Measurements from ENCODE around the gene CCDC89.

The CCDC89 gene

DNA sequence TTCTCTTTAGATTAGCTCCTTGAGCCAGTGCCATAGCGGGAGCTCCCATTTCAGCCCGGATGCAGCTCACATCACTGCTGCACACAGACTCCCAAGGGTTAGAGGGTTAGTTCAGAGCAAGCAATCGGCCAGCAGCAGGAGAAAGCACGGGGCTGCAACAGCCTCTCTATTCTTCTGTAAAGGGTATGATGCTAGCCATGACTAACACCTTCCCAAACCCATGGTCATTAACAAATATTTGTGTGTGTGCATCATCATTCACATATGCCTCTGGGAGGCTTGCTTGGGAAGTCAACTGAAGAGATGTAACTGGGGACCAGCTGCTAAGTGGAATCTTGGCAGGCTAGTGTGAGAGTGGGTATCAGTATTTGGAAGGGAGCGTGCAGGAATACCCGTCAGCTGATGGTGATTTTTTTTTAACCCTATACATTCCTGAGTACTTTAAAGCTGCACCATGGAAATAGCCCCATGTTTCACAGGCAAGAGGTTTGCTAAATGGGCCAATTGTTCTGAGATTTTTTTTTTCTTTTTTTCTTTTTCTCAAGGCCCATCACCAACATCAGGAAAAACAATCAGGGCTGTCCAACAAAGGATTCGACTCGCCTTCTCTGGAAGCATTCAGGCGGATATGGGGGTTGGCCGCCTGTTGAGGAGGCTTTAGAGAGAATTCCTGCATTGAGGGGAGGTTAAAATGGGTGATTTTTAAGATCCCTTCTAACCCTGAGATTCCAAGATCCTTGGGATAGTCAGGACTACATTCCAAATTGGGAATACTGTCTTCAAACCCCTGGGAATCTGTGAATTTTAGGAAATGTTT, 33.2 kb upstream of the CCDC89 start (continued):
- TF ChIP-seq, protein P1, sequence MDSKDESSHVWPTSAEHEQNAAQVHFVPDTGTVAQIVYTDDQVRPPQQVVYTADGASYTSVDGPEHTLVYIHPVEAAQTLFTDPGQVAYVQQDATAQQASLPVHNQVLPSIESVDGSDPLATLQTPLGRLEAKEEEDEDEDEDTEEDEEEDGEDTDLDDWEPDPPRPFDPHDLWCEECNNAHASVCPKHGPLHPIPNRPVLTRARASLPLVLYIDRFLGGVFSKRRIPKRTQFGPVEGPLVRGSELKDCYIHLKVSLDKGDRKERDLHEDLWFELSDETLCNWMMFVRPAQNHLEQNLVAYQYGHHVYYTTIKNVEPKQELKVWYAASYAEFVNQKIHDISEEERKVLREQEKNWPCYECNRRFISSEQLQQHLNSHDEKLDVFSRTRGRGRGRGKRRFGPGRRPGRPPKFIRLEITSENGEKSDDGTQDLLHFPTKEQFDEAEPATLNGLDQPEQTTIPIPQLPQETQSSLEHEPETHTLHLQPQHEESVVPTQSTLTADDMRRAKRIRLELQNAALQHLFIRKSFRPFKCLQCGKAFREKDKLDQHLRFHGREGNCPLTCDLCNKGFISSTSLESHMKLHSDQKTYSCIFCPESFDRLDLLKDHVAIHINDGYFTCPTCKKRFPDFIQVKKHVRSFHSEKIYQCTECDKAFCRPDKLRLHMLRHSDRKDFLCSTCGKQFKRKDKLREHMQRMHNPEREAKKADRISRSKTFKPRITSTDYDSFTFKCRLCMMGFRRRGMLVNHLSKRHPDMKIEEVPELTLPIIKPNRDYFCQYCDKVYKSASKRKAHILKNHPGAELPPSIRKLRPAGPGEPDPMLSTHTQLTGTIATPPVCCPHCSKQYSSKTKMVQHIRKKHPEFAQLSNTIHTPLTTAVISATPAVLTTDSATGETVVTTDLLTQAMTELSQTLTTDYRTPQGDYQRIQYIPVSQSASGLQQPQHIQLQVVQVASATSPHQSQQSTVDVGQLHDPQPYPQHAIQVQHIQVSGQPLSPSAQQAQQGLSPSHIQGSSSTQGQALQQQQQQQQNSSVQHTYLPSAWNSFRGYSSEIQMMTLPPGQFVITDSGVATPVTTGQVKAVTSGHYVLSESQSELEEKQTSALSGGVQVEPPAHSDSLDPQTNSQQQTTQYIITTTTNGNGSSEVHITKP (tag by site-specific recombination; IDR thresholded peaks at IDR 0.05), result peak; percentile 49
- TF ChIP-seq ZNF2 (tag by site-specific recombination; IDR thresholded peaks at IDR 0.05), result no peak
- TF ChIP-seq ZNF473 (tag by site-specific recombination; IDR thresholded peaks at IDR 0.05), result no peak
- TF ChIP-seq YY2 (tag by site-specific recombination; IDR thresholded peaks at IDR 0.05), result no peak
- no peak for TF ChIP-seq ZNF555 (tag by site-specific recombination; conservative IDR thresholded peaks at IDR 0.05)
- no peak for TF ChIP-seq SALL2 (tag by site-specific recombination; IDR thresholded peaks at IDR 0.05; ENCODE audit: borderline replicate concordance)
- TF ChIP-seq, protein P2, sequence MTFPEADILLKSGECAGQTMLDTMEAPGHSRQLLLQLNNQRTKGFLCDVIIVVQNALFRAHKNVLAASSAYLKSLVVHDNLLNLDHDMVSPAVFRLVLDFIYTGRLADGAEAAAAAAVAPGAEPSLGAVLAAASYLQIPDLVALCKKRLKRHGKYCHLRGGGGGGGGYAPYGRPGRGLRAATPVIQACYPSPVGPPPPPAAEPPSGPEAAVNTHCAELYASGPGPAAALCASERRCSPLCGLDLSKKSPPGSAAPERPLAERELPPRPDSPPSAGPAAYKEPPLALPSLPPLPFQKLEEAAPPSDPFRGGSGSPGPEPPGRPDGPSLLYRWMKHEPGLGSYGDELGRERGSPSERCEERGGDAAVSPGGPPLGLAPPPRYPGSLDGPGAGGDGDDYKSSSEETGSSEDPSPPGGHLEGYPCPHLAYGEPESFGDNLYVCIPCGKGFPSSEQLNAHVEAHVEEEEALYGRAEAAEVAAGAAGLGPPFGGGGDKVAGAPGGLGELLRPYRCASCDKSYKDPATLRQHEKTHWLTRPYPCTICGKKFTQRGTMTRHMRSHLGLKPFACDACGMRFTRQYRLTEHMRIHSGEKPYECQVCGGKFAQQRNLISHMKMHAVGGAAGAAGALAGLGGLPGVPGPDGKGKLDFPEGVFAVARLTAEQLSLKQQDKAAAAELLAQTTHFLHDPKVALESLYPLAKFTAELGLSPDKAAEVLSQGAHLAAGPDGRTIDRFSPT (tag by site-specific recombination; IDR thresholded peaks at IDR 0.05), result peak; percentile 58; the same call in 1 of the 2 replicates
- peak; percentile 51; the same call in 1 of the 2 replicates for TF ChIP-seq SCRT2 (tag by site-specific recombination; IDR thresholded peaks at IDR 0.05)
- no peak for TF ChIP-seq HOXD13 (CRISPR knock-in tag; IDR thresholded peaks at IDR 0.05; ENCODE audit: borderline replicate concordance)
- no peak for TF ChIP-seq GLI4 (tag by site-specific recombination; IDR thresholded peaks at IDR 0.05)
- 0 out of 2 replicates have a peak, but pooled peaks have one; percentile 27 for TF ChIP-seq ZNF76 (tag by site-specific recombination; IDR thresholded peaks at IDR 0.05; ENCODE audit: borderline replicate concordance, low read depth)
- TF ChIP-seq, protein P3, sequence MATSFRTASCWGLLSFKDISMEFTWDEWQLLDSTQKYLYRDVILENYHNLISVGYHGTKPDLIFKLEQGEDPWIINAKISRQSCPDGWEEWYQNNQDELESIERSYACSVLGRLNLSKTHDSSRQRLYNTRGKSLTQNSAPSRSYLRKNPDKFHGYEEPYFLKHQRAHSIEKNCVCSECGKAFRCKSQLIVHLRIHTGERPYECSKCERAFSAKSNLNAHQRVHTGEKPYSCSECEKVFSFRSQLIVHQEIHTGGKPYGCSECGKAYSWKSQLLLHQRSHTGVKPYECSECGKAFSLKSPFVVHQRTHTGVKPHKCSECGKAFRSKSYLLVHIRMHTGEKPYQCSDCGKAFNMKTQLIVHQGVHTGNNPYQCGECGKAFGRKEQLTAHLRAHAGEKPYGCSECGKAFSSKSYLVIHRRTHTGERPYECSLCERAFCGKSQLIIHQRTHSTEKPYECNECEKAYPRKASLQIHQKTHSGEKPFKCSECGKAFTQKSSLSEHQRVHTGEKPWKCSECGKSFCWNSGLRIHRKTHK (tag by site-specific recombination; IDR thresholded peaks at IDR 0.05), result no peak
- TF ChIP-seq, protein P4, sequence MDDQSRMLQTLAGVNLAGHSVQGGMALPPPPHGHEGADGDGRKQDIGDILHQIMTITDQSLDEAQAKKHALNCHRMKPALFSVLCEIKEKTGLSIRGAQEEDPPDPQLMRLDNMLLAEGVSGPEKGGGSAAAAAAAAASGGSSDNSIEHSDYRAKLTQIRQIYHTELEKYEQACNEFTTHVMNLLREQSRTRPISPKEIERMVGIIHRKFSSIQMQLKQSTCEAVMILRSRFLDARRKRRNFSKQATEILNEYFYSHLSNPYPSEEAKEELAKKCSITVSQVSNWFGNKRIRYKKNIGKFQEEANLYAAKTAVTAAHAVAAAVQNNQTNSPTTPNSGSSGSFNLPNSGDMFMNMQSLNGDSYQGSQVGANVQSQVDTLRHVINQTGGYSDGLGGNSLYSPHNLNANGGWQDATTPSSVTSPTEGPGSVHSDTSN (CRISPR knock-in tag; IDR thresholded peaks at IDR 0.05), result no peak
- TF ChIP-seq, protein P5, sequence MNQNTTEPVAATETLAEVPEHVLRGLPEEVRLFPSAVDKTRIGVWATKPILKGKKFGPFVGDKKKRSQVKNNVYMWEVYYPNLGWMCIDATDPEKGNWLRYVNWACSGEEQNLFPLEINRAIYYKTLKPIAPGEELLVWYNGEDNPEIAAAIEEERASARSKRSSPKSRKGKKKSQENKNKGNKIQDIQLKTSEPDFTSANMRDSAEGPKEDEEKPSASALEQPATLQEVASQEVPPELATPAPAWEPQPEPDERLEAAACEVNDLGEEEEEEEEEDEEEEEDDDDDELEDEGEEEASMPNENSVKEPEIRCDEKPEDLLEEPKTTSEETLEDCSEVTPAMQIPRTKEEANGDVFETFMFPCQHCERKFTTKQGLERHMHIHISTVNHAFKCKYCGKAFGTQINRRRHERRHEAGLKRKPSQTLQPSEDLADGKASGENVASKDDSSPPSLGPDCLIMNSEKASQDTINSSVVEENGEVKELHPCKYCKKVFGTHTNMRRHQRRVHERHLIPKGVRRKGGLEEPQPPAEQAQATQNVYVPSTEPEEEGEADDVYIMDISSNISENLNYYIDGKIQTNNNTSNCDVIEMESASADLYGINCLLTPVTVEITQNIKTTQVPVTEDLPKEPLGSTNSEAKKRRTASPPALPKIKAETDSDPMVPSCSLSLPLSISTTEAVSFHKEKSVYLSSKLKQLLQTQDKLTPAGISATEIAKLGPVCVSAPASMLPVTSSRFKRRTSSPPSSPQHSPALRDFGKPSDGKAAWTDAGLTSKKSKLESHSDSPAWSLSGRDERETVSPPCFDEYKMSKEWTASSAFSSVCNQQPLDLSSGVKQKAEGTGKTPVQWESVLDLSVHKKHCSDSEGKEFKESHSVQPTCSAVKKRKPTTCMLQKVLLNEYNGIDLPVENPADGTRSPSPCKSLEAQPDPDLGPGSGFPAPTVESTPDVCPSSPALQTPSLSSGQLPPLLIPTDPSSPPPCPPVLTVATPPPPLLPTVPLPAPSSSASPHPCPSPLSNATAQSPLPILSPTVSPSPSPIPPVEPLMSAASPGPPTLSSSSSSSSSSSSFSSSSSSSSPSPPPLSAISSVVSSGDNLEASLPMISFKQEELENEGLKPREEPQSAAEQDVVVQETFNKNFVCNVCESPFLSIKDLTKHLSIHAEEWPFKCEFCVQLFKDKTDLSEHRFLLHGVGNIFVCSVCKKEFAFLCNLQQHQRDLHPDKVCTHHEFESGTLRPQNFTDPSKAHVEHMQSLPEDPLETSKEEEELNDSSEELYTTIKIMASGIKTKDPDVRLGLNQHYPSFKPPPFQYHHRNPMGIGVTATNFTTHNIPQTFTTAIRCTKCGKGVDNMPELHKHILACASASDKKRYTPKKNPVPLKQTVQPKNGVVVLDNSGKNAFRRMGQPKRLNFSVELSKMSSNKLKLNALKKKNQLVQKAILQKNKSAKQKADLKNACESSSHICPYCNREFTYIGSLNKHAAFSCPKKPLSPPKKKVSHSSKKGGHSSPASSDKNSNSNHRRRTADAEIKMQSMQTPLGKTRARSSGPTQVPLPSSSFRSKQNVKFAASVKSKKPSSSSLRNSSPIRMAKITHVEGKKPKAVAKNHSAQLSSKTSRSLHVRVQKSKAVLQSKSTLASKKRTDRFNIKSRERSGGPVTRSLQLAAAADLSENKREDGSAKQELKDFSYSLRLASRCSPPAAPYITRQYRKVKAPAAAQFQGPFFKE (tag by site-specific recombination; IDR thresholded peaks at IDR 0.05; ENCODE audit: borderline replicate concordance), result no peak
- TF ChIP-seq, protein P6, sequence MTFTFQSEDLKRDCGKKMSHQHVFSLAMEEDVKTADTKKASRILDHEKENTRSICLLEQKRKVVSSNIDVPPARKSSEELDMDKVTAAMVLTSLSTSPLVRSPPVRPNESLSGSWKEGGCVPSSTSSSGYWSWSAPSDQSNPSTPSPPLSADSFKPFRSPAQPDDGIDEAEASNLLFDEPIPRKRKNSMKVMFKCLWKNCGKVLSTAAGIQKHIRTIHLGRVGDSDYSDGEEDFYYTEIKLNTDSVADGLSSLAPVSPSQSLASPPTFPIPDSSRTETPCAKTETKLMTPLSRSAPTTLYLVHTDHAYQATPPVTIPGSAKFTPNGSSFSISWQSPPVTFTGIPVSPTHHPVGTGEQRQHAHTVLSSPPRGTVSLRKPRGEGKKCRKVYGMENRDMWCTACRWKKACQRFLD (tag by site-specific recombination; IDR thresholded peaks at IDR 0.05), result no peak
- TF ChIP-seq, protein P7, sequence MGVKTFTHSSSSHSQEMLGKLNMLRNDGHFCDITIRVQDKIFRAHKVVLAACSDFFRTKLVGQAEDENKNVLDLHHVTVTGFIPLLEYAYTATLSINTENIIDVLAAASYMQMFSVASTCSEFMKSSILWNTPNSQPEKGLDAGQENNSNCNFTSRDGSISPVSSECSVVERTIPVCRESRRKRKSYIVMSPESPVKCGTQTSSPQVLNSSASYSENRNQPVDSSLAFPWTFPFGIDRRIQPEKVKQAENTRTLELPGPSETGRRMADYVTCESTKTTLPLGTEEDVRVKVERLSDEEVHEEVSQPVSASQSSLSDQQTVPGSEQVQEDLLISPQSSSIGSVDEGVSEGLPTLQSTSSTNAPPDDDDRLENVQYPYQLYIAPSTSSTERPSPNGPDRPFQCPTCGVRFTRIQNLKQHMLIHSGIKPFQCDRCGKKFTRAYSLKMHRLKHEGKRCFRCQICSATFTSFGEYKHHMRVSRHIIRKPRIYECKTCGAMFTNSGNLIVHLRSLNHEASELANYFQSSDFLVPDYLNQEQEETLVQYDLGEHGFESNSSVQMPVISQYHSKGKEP (tag by site-specific recombination; IDR thresholded peaks at IDR 0.05), result no peak
- TF ChIP-seq ZNF24 (tag by site-specific recombination; IDR thresholded peaks at IDR 0.05), result peak; percentile 55; the same call in 1 of the 2 replicates
